GM19099 (cell line): ENCODE results near the gene NAALADL1.

Experiments used
- POLR2A ChIP-seq: IDR thresholded peaks from 3 replicates; pipeline ENCODE4 v1.6.1; 2011; ENCODE audit warnings: low read depth; ENCODE audit not compliant: insufficient read length; ENCODE audit errors: extremely low read depth

Gene NAALADL1, protein sequence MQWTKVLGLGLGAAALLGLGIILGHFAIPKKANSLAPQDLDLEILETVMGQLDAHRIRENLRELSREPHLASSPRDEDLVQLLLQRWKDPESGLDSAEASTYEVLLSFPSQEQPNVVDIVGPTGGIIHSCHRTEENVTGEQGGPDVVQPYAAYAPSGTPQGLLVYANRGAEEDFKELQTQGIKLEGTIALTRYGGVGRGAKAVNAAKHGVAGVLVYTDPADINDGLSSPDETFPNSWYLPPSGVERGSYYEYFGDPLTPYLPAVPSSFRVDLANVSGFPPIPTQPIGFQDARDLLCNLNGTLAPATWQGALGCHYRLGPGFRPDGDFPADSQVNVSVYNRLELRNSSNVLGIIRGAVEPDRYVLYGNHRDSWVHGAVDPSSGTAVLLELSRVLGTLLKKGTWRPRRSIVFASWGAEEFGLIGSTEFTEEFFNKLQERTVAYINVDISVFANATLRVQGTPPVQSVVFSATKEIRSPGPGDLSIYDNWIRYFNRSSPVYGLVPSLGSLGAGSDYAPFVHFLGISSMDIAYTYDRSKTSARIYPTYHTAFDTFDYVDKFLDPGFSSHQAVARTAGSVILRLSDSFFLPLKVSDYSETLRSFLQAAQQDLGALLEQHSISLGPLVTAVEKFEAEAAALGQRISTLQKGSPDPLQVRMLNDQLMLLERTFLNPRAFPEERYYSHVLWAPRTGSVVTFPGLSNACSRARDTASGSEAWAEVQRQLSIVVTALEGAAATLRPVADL

GRCh38 chr11:65058419-65059054 is at the start of gene NAALADL1:
Gene NAALADL1, minus strand, starts transcription at chr11:65058553. Its CDS starts 32 bp downstream, at chr11:65058521.
- TF ChIP-seq POLR2A: no peak

- TF ChIP-seq POLR2A: no peak
Measured at GRCh38 chr11:65107751-65108468, 49.6 kb upstream of the NAALADL1 start.

DNA sequence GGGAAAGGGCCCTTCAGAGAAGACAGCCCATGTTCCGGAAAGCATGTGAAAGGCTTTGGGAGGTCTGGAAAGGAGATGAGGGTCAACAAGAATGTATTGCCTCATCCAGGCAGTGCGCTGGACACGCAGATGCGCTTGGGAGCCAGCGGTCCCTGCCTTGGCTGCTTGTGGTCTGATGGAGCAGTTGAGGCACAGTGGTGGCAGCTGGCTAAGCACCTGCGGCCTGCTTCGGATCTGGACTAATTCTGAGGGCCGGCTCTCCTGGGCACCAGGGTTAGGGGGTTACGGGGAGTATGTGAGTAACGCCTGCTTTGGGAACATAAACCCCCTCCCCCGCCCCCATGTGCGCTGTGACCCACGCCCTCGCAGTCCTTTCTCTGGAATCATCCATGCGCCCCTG is 48.7 kb upstream of the NAALADL1 start:
- TF ChIP-seq POLR2A: no peak

DNA sequence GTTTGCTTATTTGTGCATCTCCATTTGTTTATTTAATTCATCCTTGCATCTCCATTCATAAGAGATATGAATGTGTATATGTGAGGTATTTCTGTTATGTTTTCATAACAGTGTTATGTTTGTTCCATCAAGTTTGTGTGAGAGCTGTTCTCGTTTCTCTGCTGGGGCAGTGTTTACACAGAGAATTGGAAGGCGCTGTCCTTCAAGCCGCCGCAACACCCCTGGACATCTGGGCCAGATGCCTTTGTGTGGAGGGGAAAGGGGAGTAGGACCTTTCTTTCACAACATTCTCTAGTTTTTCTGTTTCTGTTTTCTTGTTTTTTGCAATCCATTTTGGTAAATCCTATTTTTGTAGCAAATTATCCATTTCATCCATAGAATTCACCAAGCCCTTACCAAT is 46.3 kb upstream of the NAALADL1 start:
- TF ChIP-seq POLR2A: no peak

DNA sequence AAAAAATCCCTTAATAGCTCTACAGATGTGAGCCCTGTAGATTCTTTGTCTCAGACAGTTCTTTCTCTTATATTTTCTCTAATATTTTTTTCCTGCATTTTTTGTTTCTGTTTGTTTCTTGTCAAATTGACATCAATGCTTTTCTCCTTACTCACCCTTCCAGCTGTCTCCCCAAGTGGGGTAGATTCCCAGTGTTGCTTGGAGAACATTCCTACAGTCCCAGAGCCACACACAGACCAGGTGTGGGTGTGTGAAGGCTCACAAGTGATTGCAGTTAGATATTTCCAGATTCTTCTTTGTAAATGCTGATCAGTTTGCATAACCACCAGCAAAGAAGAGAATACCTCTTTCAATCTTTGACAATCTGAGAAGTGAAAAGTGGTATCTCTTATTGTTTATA is 45.1 kb upstream of the NAALADL1 start:
- no peak for TF ChIP-seq POLR2A

GRCh38 chr11:65102142-65103095 is 44.1 kb upstream of the NAALADL1 start:
- no peak for TF ChIP-seq POLR2A

- TF ChIP-seq POLR2A: no peak
Measured at GRCh38 chr11:65100674-65101350, 42.5 kb upstream of the NAALADL1 start.

- TF ChIP-seq POLR2A: no peak
Measured at GRCh38 chr11:65096926-65097325, 38.6 kb upstream of the NAALADL1 start.

GRCh38 chr11:65095974-65096806 is 37.8 kb upstream of the NAALADL1 start, which contains the start of gene VPS51:
Gene VPS51, plus strand, starts transcription at chr11:65096214. Its CDS starts 37 bp downstream, at chr11:65096251.
- peak; percentile 90 for TF ChIP-seq POLR2A

- TF ChIP-seq POLR2A: no peak
Measured at GRCh38 chr11:65095427-65095826, 37.1 kb upstream of the NAALADL1 start.

GRCh38 chr11:65090628-65091027 is 32.3 kb upstream of the NAALADL1 start:
- no peak for TF ChIP-seq POLR2A

- no peak for TF ChIP-seq POLR2A
Measured at GRCh38 chr11:65089621-65090020, 31.3 kb upstream of the NAALADL1 start.
